HG03460 (cell line): ENCODE data around the gene PRPF38B.

Experiments
- ATAC-seq: cut with Tn5 transposase; IDR thresholded peaks from one replicate; pipeline ENCODE4 v1.9.1; 2021; ENCODE audit not compliant: unreplicated experiment

The PRPF38B gene

DNA sequence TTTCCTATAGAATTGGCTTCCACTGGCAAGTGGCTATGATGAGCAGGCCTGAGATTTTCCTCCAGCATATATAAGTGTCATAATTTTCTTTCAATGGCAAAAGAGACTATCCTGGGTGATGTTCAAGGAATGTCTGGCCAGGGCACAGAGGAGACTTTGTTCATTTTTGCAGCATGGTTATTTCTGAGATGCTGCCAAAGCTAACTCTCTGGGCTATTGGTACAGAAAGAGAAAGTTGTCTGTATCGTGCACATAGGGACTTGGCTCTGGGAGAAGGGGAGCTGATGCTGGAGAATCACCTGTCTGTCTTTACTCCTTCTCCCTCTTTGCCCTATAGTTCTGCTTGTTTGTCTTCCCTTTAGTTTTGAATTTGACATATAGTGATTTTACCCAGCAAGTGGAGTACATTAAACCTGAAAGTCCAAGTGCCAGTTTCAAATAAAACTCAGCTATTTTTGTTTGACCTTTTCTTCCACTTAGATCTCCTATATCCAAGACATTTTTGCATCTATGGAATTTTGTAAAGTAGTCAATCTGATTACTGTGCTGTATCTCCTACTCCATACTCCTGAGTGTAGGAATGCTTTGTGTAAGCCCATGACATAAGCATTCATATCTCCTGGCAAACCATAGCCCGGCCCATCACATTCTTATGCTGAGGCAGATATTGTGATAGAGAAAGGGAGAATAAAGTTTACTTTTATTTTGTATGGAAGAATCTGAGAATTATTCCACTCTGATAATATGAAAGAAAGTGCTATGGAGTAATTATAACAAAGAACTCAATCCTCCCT lies 24.5 kb downstream of the PRPF38B start:
- no peak for ATAC-seq

DNA sequence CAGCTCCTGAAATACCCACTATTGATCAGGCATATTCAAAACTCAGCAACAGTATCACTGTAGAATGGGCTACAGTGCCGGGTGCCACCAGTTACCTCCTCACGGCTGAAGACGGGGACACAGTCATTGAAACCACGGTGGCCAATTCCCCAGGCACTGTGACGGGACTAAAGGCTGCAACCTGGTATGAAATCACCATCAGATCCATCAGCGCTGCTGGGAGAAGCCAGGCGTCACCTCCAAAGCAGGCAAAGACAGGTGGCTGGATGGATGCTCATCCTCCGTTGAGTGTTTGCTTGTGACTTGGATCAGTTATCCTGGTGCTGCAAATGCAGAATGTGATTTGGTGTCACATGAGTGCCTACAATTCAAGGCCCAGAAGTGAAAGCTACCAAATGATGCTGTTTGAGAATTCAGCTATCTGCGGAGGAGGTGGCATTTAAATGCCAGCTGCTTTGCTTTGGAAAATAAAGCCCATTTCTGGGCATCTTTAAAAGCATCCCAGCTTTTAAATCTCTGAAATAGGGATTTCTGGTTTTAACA lies 25.7 kb downstream of the PRPF38B start:
- no peak for ATAC-seq

DNA sequence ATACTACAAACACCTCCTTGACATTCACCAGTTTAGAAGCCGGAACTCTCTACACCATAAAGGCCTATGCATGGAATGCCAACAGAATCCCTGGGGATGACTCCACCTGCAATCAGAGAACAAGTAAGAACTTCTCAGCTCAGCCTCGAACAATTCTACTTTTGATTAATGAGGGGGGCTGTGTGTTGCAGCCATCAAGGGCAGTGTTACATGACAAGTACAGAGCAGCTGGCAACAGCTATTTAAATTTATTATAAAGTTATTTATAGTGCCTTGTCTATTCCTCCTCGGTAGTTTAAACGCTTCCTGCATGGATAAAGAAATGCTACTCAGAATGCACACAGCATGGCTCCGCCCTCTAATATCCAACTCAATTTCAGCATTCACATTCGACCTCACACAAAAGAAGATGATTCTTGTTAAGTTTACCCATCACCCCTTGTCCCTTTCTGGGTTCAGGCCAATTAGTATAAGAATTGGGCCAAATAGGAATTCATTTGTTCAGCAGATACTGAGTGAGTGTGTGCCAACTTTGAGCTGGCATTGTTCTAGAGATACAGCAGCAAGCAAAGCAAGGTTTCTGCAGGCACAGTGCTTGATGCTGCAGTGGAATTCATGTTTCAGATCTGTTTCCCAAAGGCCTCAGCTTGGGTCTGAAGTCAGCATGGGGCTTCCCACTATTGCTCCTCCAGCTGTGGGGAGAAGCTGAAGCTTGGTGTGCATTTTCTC lies 27.0 kb downstream of the PRPF38B start:
- ATAC-seq = no peak

DNA sequence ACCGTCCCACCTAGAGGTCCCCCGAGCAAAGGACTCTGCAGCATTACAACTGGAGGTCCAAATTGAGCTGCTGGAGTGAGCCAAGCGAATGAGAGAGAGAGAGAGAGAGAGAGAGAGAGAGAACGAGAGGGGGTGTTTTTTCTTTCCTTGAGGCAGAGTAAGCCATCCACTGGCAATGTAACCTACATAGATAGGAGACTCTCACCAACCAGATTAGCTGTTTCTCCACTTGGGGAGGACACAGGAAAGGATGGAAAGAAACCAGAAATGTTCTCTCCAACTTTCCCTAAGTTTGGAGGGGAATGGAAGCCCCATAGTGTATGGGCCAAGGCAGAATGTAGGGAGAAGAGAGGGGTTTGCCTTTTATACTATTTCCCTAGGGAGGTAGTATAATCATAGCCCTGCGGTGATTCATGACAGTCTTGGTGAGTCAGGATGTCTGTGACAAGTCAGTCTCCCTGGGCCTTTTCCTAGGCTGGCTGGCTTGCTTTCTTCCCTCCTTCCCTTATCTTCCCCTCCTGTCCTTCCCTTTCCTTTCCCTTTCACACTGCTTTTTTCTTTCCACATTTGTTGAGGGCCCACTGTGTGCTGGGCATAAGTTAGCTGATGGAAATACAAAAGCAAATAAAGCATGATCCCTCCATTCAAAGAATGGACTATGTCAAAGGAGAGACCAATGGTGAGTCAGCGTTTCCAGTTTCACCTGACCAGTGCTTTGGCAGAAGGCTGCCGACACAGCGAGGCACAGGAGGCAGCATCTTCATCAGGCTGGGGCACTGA lies 27.7 kb downstream of the PRPF38B start:
- no peak for ATAC-seq

DNA sequence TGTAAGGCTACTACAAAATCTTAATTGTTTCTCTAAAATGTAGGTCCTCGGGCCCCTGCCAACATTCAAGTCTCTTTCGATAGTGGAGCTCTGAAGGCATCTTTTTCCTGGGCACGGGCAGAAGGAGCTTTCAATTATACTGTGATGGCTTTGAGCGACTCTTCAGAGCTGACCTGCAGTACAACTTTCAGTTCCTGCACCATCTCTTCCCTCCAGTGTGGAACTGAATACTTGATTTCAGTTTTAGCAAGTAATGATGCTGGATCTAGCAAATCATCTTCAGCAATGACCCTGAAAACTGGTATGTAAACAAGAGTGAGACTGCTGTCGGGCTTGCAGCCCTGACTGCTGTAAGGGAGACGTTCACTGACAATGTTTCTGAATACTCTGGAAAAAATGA lies 30.2 kb downstream of the PRPF38B start:
- no peak for ATAC-seq

DNA sequence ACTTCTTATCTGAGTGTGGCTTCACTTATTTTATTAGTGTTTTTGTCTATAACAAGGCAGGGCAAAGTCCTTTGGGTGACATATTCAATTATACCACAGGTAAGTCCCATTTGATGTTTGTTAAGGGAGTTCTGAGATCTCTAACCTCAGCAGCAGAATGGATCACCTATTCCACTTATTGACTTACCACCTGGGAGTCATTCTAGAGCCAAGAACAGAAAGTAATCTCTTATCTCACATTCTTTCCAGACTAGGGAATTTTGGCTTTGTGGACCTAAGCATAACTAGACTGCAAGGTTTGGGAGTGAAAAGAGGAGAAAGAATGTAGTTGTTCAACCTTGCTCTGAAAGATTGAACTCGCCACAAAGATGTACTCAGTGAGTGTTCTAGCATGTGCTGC lies 33.8 kb downstream of the PRPF38B start:
- no peak for ATAC-seq

DNA sequence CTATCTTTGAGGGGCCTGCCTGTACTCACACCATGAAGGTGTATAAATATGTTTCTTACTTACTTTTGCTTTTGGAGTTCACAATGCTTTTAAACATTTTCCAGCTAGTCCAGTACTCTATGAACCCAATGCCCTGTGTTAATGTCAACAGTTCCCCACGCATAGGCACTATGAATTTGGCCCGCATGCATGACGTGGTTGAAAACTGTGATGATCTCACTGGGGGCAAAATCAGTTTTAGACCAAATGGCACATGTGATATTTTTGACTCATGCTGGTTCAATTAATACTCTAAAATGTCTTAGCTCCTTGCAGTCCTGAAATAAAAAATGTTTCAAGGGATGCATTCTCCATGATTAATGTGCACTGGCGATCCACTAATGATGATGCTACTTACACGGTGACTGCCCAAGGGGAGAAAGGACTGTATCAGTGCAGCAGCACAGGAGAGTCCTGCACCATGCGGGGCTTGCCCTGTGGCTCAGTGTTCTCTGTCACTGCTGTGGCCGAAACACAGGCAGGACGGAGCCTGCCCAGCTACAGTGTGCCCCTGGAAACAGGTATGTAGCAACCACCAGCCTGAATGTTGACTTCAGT lies 36.3 kb downstream of the PRPF38B start:
- no peak for ATAC-seq

DNA sequence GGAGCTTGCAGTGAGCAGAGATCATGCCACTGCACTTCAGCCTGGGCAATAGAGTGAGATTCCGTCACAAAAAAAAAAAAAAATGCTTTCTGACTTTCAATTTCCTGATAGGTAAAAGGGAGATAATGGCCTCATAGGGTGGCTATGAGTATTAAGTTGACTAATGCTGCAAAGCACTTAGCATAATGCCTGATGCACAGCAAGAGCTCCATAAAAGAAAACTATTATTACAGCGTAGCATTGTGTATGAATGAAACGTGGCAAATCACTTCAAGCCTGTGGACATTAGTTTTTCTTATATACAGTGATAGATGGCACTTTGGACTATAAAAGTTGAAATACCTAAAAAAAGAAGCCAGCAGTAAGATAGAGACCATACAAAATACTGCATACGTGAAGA lies 37.4 kb downstream of the PRPF38B start:
- ATAC-seq = no peak

DNA sequence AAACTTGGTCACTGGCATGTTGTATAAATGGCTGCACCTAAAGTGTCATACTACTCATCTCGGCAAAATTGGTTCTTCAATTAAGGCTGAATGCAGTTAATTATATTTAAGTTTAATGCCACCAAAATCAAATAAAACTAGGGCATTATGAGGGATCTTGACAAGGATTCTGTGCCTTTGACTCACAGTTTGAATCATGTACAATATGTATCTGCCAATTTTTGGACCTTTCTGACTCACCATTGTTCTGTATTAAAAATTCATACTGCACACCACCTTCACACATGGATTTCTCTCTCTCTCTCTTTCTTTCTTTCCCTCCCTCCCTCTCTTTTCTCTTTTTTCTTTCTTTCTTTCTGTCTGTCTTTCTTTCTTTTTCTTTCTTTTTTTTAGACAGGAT lies 40.3 kb downstream of the PRPF38B start:
- ATAC-seq = no peak

DNA sequence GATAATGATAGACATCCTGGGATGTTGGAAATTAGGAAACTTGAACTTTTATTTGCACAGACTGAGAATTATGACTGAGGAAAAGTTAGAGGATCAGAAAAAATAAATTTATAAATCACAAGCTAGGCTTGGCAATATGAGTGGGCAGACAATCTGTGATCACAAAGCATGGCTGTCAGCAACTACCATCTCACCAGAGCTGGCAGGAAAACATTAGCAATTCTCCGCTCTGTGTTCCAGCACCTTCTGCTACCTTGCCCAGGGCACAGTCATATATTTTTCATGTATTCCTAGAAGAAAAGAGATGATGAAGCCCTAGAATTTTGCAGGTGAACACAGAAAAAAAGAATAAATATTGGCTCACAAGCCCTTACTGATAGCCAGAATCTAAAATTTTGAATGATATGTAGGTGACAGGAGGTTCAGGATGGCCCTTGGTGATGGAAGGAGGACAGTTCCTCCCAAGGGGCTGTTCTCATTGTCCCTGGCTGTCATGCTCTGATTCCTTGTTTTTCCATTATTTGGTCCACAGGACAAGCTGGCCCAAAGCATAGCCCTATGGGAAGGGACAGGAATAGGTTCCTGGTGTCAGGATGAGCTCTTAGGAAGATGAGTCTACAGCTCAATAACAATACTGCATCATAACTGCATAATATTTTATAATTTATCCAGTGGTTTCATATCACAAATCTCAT lies 42.2 kb downstream of the PRPF38B start:
- no peak for ATAC-seq

DNA sequence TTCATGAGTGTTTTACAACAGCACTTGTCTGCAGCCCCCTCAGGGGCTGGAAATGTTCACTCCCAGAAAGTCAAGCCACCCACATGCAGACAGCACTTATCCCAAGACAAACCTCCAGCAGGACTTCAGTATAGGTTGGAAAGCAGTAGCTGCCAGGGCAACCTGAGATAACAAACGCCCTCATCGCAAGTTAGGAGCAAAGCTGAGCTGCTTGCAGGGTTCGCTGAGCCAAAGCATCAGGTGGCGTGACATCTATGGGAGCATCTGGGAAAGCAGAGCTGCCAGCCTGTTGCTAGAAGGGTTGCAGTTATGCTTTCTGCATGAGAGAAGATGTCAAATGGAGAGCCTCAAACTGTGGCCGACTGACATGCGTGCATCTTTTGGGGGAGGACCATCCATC lies 50.1 kb downstream of the PRPF38B start:
- no peak for ATAC-seq

DNA sequence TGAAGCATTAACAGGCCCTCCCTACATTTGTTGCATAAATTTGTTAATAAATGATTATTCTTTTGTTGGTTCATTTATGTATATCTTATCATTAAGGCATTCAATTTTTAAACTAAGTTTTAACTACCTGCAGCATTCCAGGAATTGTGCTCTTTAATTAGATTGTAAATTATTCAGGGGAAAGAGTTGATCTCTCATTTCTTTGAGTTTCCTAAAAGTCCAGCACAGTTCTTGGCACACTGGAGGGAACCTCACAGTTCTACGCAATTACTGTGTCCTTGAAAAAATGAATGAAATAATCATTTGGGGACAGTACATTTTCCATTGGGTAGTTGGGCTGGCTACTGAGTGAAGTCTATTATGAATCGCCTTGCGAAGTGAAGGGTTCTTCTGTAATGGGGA lies 53.9 kb downstream of the PRPF38B start:
- no peak for ATAC-seq

DNA sequence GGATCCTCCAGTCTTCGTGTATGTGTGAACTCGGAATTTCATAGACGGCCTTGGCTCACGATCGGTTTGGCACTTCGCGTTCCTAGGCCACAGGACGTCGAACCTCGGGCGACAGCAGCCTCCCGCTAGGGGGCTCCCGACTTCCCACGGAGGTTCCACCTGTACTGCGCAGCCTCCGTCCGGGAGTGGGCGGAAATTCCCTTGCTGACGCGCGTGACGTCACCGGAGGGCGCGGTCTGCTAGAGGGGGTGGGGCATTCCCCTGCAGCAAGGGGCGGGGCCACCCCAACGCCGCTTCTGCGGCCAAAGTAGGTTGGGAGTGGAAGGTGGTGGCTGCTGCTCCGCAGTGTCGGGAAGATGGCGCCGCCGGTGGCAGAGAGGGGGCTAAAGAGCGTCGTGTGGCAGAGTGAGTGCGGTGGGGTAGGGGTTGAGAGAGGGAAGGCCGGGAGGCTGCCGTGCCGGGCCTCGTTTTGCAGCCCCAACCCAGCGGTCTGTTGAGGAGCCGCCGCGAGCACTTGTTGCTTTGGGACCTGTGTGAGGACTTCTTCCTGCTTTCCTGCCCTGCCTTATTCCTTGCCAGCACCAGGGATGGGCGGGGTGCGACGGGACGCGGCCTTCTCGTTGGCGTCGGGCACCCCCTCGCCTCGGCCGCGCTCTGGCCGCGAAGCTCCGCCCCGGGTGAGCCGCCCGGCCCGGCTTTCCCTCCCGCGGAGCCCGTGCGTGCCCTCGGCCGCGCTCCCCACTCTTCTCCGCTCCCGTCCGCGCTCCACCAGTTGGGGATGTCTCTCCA lies 54.5 kb downstream of the PRPF38B start, which contains the start of gene STXBP3:
TSS of gene STXBP3 (plus strand) at position 293 of the 789 bp plus-strand sequence. CDS start at position 357, 64 bp downstream.
- ATAC-seq = peak; percentile 93

DNA sequence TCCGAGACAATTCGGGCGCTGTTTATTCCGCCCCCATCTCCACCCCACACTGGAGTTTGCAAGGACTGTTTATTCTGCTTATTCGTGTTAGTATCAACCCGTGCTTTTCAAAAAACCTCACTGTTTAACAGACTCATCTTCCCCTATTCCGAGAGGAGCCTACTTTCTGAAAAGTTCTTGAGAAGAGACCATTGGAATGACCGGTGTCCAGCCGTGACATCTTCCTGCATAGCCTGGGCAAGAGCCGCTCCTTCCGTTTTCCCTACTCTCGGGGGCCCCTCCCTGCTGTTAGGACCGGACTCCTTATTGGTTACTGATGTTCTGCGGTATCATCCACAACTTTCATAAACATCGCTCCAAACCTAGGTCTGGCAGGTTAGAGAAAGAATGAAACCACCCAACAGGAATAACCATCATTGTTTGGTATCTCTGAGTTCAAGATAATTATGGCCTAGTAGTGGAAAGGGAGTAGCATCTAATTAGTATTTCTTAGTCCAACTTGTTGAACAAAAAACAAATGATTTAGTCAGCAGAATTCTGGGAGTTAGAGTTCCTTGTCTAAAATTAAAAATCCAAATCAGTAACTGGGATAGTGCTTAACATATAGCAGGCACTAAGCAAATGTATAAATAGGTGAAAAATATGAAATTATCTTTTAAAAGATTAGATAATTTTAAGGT lies 55.2 kb downstream of the PRPF38B start:
- peak; percentile 41 for ATAC-seq

DNA sequence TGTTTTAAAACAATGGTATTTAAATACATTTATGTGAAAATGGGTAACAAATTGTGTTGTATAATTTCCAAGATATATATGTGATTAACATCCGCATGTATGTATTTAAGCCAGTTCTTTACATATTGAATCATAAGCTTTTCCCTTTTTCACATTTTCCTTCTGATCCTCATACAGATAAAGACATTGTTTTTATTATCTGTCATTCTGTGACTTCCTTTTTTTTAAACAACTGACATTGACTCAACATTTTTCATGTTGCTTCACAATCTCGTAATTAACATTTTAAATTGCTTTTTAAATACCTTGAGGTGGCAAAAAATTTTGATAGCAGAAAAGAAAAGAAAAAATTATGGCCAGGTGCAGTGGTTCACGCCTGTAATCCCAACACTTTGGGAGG lies 55.8 kb downstream of the PRPF38B start:
- ATAC-seq = no peak

DNA sequence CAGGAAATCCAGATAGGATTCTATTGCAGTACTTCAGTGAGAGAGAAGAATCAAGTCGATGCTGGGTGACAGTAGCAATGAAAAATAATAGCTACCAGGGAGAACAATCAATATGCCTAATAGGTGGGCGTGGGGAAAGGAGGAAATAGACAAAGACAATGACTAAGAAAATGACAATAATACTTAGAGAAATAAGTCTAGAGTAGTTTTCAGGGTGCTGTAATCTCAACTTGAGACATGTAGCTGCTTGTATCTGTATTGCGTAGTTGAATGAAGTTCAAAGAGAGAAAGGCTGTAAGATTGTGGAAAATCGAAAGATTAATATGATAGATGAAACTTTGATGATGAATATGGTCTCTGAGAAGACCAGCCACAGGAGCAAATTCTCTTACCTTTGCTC lies 57.0 kb downstream of the PRPF38B start:
- no peak for ATAC-seq

DNA sequence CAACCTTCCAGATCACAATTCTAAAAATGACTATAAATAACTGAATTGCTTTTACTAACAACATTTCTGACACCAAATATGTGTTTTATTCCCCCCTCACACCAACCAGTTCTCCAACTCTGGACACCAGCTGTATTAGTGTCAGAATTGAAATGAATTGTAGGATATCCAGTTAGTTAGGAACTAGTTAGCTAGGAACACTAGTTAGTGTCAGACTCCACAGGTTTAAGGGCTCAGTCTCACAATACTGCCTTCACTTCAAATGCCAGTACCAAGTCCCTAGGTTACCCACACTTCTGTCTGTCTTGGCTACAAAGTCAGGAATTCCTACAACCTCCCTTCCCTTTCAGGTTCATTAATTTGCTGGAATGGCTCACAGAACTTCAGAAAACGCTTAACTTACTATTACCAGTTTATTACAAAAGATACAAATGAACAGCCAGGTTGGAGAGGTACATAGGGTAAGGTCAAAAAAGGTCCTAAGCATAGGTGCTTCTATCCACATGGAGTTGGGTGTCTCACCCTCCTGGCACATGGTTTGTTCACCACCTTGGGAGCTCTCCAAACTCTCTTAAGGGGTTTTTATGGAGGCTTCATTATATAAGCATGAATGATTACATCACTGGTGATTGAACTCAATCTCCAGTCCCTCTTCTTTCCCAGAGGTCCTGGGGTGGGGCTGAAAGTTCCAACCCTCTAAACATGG lies 58.5 kb downstream of the PRPF38B start:
- ATAC-seq = no peak
